Measurements from ENCODE around the gene PXK.

Gene PXK

GRCh38 chr3:58408906-58409305, 76.2 kb downstream of the PXK start:
- TF ChIP-seq MYC (IDR thresholded peaks at IDR 0.05; ENCODE audit: low read depth, low read length) (no peak), POLR2A (IDR thresholded peaks at IDR 0.05; ENCODE audit: extremely low read depth, insufficient read length) (no peak), CTCF (IDR thresholded peaks at IDR 0.05; ENCODE audit: low read depth, low read length) (no peak), MAX (IDR thresholded peaks at IDR 0.05; ENCODE audit: low read depth, low read length) (no peak)
- H3K4me3 ChIP-seq (ENCODE audit: low read depth, low read length), result no peak overlapping the region
- no peak for DNase-seq (ENCODE audit: low read depth)

- no peak for DNase-seq (ENCODE audit: low read depth)
- TF ChIP-seq MAX (IDR thresholded peaks at IDR 0.05; ENCODE audit: low read depth, low read length), result no peak
- TF ChIP-seq MYC (IDR thresholded peaks at IDR 0.05; ENCODE audit: low read depth, low read length), result no peak
- TF ChIP-seq CTCF (IDR thresholded peaks at IDR 0.05; ENCODE audit: low read depth, low read length), result no peak
- TF ChIP-seq POLR2A (IDR thresholded peaks at IDR 0.05; ENCODE audit: extremely low read depth, insufficient read length), result no peak
- H3K4me3 ChIP-seq (ENCODE audit: low read depth, low read length), result no peak overlapping the region
These were observed 77.0 kb downstream of the PXK start for GRCh38 chr3:58409663-58410062.

GRCh38 chr3:58411036-58411435, 78.3 kb downstream of the PXK start:
- DNase-seq (ENCODE audit: low read depth), result no peak
- H3K4me3 ChIP-seq (ENCODE audit: low read depth, low read length), result no peak overlapping the region
- TF ChIP-seq MAX (IDR thresholded peaks at IDR 0.05; ENCODE audit: low read depth, low read length) (no peak), CTCF (IDR thresholded peaks at IDR 0.05; ENCODE audit: low read depth, low read length) (no peak), MYC (IDR thresholded peaks at IDR 0.05; ENCODE audit: low read depth, low read length) (no peak)

- H3K4me3 ChIP-seq (ENCODE audit: low read depth, low read length), result no peak overlapping the region
- peak; percentile 27 for DNase-seq (ENCODE audit: low read depth)
- no peak for TF ChIP-seq POLR2A (IDR thresholded peaks at IDR 0.05; ENCODE audit: extremely low read depth, insufficient read length)
- TF ChIP-seq MAX (IDR thresholded peaks at IDR 0.05; ENCODE audit: low read depth, low read length), result no peak
- no peak for TF ChIP-seq CTCF (IDR thresholded peaks at IDR 0.05; ENCODE audit: low read depth, low read length)
- TF ChIP-seq MYC (IDR thresholded peaks at IDR 0.05; ENCODE audit: low read depth, low read length), result no peak
These were observed 79.4 kb downstream of the PXK start for GRCh38 chr3:58411851-58412830.

GRCh38 chr3:58414538-58415197, 82.0 kb downstream of the PXK start:
- no peak overlapping the region for H3K4me3 ChIP-seq (ENCODE audit: low read depth, low read length)
- TF ChIP-seq CTCF (IDR thresholded peaks at IDR 0.05; ENCODE audit: low read depth, low read length), result peak; percentile 53
- TF ChIP-seq MYC (IDR thresholded peaks at IDR 0.05; ENCODE audit: low read depth, low read length), result no peak
- no peak for TF ChIP-seq POLR2A (IDR thresholded peaks at IDR 0.05; ENCODE audit: extremely low read depth, insufficient read length)
- TF ChIP-seq MAX (IDR thresholded peaks at IDR 0.05; ENCODE audit: low read depth, low read length), result no peak
- DNase-seq (ENCODE audit: low read depth), result peak; percentile 62
